ENCODE data around the gene TMEM203. TPM values are rescaled to one million over a fixed set of nuclear protein-coding genes. Genes with fewer than 3 reads are reported as not detected.

Gene TMEM203
- total RNA-seq, 1 donor from 2014 or later, result 36.2 TPM

GRCh38 chr9:137159105-137160053, 46.1 kb downstream of the TMEM203 start:
- Mint-ChIP-seq H3K4me1 (ENCODE audit: low read depth) (no peaks in the 10 kb centered on the region), H3K27me3 (peaks cover 64% of the 10 kb centered on the region), H3K9me3 (ENCODE audit: low read depth) (no peaks in the 10 kb centered on the region), H3K4me3 (ENCODE audit: low read depth) (no peak overlapping the region), H3K27ac (no peak overlapping the region), H3K36me3 (ENCODE audit: insufficient read depth) (no peaks in the 10 kb centered on the region)
- TF ChIP-seq CTCF (IDR thresholded peaks at IDR 0.05; ENCODE audit: unreplicated experiment), result no peak
- DNase-seq (ENCODE audit: low spot score, unreplicated experiment), result no peak

- no peak overlapping the region for H3K4me3 Mint-ChIP-seq (ENCODE audit: low read depth)
- no peak for TF ChIP-seq CTCF (IDR thresholded peaks at IDR 0.05; ENCODE audit: unreplicated experiment)
- no peaks in the 10 kb centered on the region for H3K36me3 Mint-ChIP-seq (ENCODE audit: insufficient read depth)
- H3K4me1 Mint-ChIP-seq (ENCODE audit: low read depth), result no peaks in the 10 kb centered on the region
- H3K27me3 Mint-ChIP-seq, result peaks cover 60% of the 10 kb centered on the region
- no peak for DNase-seq (ENCODE audit: low spot score, unreplicated experiment)
- H3K9me3 Mint-ChIP-seq (ENCODE audit: low read depth), result no peaks in the 10 kb centered on the region
- H3K27ac Mint-ChIP-seq, result no peak overlapping the region
These were observed 46.8 kb downstream of the TMEM203 start for GRCh38 chr9:137158625-137159024.

- Mint-ChIP-seq H3K36me3 (ENCODE audit: insufficient read depth) (no peaks in the 10 kb centered on the region), H3K27me3 (peaks cover 53% of the 10 kb centered on the region), H3K4me3 (ENCODE audit: low read depth) (no peak overlapping the region), H3K4me1 (ENCODE audit: low read depth) (no peaks in the 10 kb centered on the region), H3K27ac (no peak overlapping the region), H3K9me3 (ENCODE audit: low read depth) (no peaks in the 10 kb centered on the region)
- DNase-seq (ENCODE audit: low spot score, unreplicated experiment), result no peak
- TF ChIP-seq CTCF (IDR thresholded peaks at IDR 0.05; ENCODE audit: unreplicated experiment), result no peak
These were observed 47.6 kb downstream of the TMEM203 start for GRCh38 chr9:137157618-137158415.

DNA sequence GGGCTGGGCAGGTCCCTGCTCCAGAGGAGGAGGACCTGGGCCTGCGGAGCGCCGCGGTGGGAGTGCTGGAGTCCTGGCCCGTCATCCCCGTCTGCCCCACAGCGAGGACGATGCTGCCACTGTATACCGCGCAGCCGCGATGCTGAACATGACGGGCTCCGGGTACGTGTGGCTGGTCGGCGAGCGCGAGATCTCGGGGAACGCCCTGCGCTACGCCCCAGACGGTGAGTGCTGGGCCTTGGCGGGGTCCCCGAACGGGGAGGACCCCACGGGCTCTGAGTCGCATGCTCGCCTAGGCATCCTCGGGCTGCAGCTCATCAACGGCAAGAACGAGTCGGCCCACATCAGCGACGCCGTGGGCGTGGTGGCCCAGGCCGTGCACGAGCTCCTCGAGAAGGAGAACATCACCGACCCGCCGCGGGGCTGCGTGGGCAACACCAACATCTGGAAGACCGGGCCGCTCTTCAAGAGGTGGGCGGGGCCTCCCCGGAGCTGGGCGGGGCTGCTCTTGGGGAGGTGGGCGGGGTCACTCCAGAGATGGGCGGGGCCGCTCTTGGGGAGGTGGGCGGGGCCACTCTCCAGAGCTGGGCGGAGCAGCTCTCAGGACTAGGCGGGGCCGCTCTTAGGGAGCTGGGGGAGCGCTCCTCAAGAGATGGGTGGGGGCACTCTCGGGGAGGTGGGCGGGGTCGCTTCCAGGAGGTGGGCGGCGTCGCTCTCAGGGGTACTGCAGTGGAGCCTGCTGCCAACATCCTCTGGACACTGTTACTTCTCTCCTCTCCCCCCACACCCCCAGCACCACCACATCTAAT, 48.7 kb downstream of the TMEM203 start:
- TF ChIP-seq CTCF (IDR thresholded peaks at IDR 0.05; ENCODE audit: unreplicated experiment), result no peak
- no peaks in the 10 kb centered on the region for H3K9me3 Mint-ChIP-seq (ENCODE audit: low read depth)
- no peaks in the 10 kb centered on the region for H3K4me1 Mint-ChIP-seq (ENCODE audit: low read depth)
- DNase-seq (ENCODE audit: low spot score, unreplicated experiment), result no peak
- H3K27me3 Mint-ChIP-seq, result peaks cover 49% of the 10 kb centered on the region
- no peak overlapping the region for H3K27ac Mint-ChIP-seq
- no peak overlapping the region for H3K4me3 Mint-ChIP-seq (ENCODE audit: low read depth)
- H3K36me3 Mint-ChIP-seq (ENCODE audit: insufficient read depth), result no peaks in the 10 kb centered on the region

Small RNA genes within 50 kb of the gene (microRNA-seq; reads per million reads assigned to microRNA genes)
- gene MIR3621 (ENCODE audit: borderline number of aligned reads, unreplicated experiment), result not detected

Other genes starting within 250 kb of the TMEM203 start
- not detected in 2 replicates for gene PTGDS, start 228.1 kb downstream of the TMEM203 start, total RNA-seq
- gene LCNL1, start 222.7 kb downstream of the TMEM203 start, total RNA-seq, result not detected in 2 replicates
- 54.9 and 57.1 TPM in 2 replicates for gene PAXX, start 213.2 kb downstream of the TMEM203 start, total RNA-seq
- 0.64 TPM in 1 of 2 replicates, not detected in the other for gene CLIC3, start 209.1 kb downstream of the TMEM203 start, total RNA-seq
- 26.4 and 30.1 TPM in 2 replicates for gene ABCA2, start 177.4 kb downstream of the TMEM203 start, total RNA-seq
- not detected in 2 replicates for gene FUT7, start 173.6 kb downstream of the TMEM203 start, total RNA-seq
- gene NPDC1, start 159.5 kb downstream of the TMEM203 start, total RNA-seq, result 62.0 and 73.2 TPM in 2 replicates
- gene ENTPD2, start 151.6 kb downstream of the TMEM203 start, total RNA-seq, result 0.19 and 0.51 TPM in 2 replicates
- 15.1 and 15.3 TPM in 2 replicates for gene SAPCD2, start 135.1 kb downstream of the TMEM203 start, total RNA-seq
- 0.57 and 1.5 TPM in 2 replicates for gene UAP1L1, start 128.1 kb downstream of the TMEM203 start, total RNA-seq
- gene MAN1B1, start 118.7 kb downstream of the TMEM203 start, total RNA-seq, result 56.1 and 57.7 TPM in 2 replicates
- 39.2 and 48.5 TPM in 2 replicates for gene DPP7, start 90.9 kb downstream of the TMEM203 start, total RNA-seq
- 0.07 and 0.77 TPM in 2 replicates for gene GRIN1, start 66.5 kb downstream of the TMEM203 start, total RNA-seq
- 0.89 and 1.00 TPM in 2 replicates for gene LRRC26, start 35.6 kb downstream of the TMEM203 start, total RNA-seq
- gene TMEM210, start 33.6 kb downstream of the TMEM203 start, total RNA-seq, result not detected in 2 replicates
- 73.2 and 74.3 TPM in 2 replicates for gene ANAPC2, start 17.1 kb downstream of the TMEM203 start, total RNA-seq
- 52.5 and 59.1 TPM in 2 replicates for gene SSNA1, start 17.0 kb downstream of the TMEM203 start, total RNA-seq
- gene TPRN, start 4.9 kb downstream of the TMEM203 start, total RNA-seq, result 18.8 and 20.7 TPM in 2 replicates
- 35.1 and 37.4 TPM in 2 replicates for gene NDOR1, start 52 bp upstream of the TMEM203 start, total RNA-seq
- gene RNF208, start 16.6 kb upstream of the TMEM203 start, total RNA-seq, result 24.0 and 25.7 TPM in 2 replicates
- 1.2 and 2.7 TPM in 2 replicates for gene CYSRT1, start 19.5 kb upstream of the TMEM203 start, total RNA-seq
- gene RNF224, start 21.9 kb upstream of the TMEM203 start, total RNA-seq, result 0.27 and 0.53 TPM in 2 replicates
- gene SLC34A3, start 25.3 kb upstream of the TMEM203 start, total RNA-seq, result 0.26 and 0.27 TPM in 2 replicates
- 233 and 245 TPM in 2 replicates for gene TUBB4B, start 35.6 kb upstream of the TMEM203 start, total RNA-seq
- not detected in 2 replicates for gene STPG3, start 45.6 kb upstream of the TMEM203 start, total RNA-seq
- 62.3 and 63.3 TPM in 2 replicates for gene NELFB, start 49.7 kb upstream of the TMEM203 start, total RNA-seq
- gene TOR4A, start 72.1 kb upstream of the TMEM203 start, total RNA-seq, result 8.0 and 8.5 TPM in 2 replicates
- gene NRARP, start 96.6 kb upstream of the TMEM203 start, total RNA-seq, result 24.0 and 27.1 TPM in 2 replicates
- 31.7 and 33.8 TPM in 2 replicates for gene EXD3, start 217.5 kb upstream of the TMEM203 start, total RNA-seq
- 15.3 and 16.3 TPM in 2 replicates for gene NOXA1, start 217.7 kb upstream of the TMEM203 start, total RNA-seq
- gene ENTPD8, start 235.7 kb upstream of the TMEM203 start, total RNA-seq, result 2.7 and 3.2 TPM in 2 replicates